ENCODE results near the gene SCARB1. TPM values are rescaled to one million over a fixed set of nuclear protein-coding genes. Genes with fewer than 3 reads are reported as not detected.

Gene SCARB1
- total and polyA plus RNA-seq, 9 of the 15 experiments (the other 6 are each of a cell fraction or from before 2014, with no cell fraction given): 0.56 to 157 (median 52.8) TPM

DNA sequence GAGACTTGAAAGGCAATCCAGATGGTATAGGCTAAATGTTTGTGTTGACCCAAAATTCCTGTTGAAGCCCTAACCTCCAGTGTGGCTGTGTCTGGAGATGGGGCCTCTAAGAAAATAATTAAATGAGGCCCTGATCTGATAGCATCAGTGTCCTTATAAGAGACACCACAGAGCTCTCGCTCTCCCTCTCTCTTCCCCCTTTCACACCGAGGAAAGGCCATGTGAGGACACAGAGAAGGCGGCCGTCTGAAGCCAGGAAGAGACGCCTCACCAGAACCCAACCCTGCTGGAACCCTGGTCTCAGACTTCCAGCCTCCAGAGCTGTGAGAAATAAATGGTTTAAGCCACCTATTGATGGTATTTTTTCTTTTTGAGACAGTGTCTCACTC is 87.5 kb downstream of the SCARB1 start:
- H3K4me3 ChIP-seq: no peak overlapping the region
- peak overlapping the region in 1 of 2 experiments; percentile 49; a peak in 1 of 4 replicates for H3K9ac ChIP-seq (ENCODE audit: insufficient read depth in 1 of 2, low read depth in 2 of 2, low read length in 2 of 2)
- peak; percentile 57 for ATAC-seq
- no peaks in the 10 kb centered on the region for H3K9me3 ChIP-seq (replicated peaks; ENCODE audit: control insufficient read depth, insufficient read depth, low read depth, low read length)
- peaks cover 14 to 47% of the 10 kb centered on the region in 2 experiments for H3K4me1 ChIP-seq (replicated peaks in 1 of 2; ENCODE audit: control insufficient read depth in 2 of 2, insufficient read depth in 2 of 2, low read length in 2 of 2)
- H3K36me3 ChIP-seq (ENCODE audit: control insufficient read depth, insufficient read depth, low read length): peaks cover 23% of the 10 kb centered on the region; the same call in 2 of the 3 replicates
- DNase-seq (ENCODE audit: extremely low read depth in 1 of 4, low spot score in 3 of 4): peak in 1 of 4 experiments; percentile 21
- WGBS (ENCODE audit: insufficient coverage, low coverage, missing lambda C conversion rate): 12% methylated on average over 4 of the region's 5 CpGs
- H3K27me3 ChIP-seq (ENCODE audit: control insufficient read depth in 2 of 2, insufficient read depth in 2 of 2, low read length in 2 of 2): no peaks in the 10 kb centered on the region
- no peaks in the 10 kb centered on the region; the same call in 1 of the 2 replicates for H4K20me1 ChIP-seq (replicated peaks; ENCODE audit: control insufficient read depth, insufficient read depth, low read length)
- FAIRE-seq: peak; percentile 19
- intact Hi-C loops (cut with micrococcal nuclease): loop anchor here (10.0 kb wide), 1 partner anchor 461 kb away; no protein-coding TSS in a partner anchor
- BruUV-seq (replicated peaks): no TSS peak
- H3K9me1 ChIP-seq (ENCODE audit: control insufficient read depth, insufficient read depth, low read length): no peaks in the 10 kb centered on the region
- ChIA-PET POLR2A (no interaction called here), CTCF (ENCODE audit: low intra/inter-chr PET ratio) (no interaction called here)
- in situ Hi-C loops (cut with MboI): no loop called here
- H3K4me2 ChIP-seq (ENCODE audit: insufficient read depth, low read length): no peak overlapping the region
- no peak overlapping the region for H2AFZ ChIP-seq (ENCODE audit: low read depth, low read length)
- H3K27ac ChIP-seq (ENCODE audit: extremely low read depth, low read depth, low read length): no peak overlapping the region
- H3K79me2 ChIP-seq (ENCODE audit: control insufficient read depth, insufficient read depth, low read length): no peaks in the 10 kb centered on the region
- TF ChIP-seq TRIM24 (IDR thresholded peaks at IDR 0.05) (no peak), SOX6 (IDR thresholded peaks at IDR 0.05) (0 out of 2 replicates have a peak, but pooled peaks have one; percentile 5), ZFP91 (CRISPR knock-in tag; IDR thresholded peaks at IDR 0.05) (no peak), GABPB2 (CRISPR knock-in tag; conservative IDR thresholded peaks at IDR 0.05) (no peak), CBFA2T2 (conservative IDR thresholded peaks at IDR 0.05) (no peak), ZKSCAN3 (CRISPR knock-in tag; IDR thresholded peaks at IDR 0.05) (no peak), ZNF449 (CRISPR knock-in tag; IDR thresholded peaks at IDR 0.05) (no peak), CGGBP1 (CRISPR knock-in tag; IDR thresholded peaks at IDR 0.05) (no peak), ZNF212 (CRISPR knock-in tag; IDR thresholded peaks at IDR 0.05) (no peak)
